ENCODE data around the gene CFL1.

Gene CFL1

DNA sequence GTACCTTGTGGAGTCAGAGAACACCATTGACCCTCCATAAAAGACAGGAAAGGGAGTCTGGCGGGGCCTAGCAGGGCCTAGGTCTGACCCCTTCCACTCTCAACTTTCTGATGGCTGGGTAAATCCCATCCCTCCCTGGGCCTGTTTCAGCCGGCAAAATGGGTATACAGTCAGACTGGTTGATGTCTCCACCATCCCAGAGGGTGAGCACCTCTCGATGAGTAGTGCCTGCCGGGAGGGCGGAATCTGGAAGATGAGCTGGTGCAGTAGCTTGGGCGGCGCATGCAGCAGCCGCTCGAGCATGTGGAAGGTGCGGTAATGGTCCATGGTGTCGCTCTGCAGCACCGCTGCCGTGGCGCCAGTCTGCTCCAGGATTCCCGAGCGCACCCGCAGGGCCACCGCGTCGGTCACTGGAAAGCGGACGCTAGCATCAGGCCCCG, 29.8 kb upstream of the CFL1 start:
- no peak for DNase-seq

DNA sequence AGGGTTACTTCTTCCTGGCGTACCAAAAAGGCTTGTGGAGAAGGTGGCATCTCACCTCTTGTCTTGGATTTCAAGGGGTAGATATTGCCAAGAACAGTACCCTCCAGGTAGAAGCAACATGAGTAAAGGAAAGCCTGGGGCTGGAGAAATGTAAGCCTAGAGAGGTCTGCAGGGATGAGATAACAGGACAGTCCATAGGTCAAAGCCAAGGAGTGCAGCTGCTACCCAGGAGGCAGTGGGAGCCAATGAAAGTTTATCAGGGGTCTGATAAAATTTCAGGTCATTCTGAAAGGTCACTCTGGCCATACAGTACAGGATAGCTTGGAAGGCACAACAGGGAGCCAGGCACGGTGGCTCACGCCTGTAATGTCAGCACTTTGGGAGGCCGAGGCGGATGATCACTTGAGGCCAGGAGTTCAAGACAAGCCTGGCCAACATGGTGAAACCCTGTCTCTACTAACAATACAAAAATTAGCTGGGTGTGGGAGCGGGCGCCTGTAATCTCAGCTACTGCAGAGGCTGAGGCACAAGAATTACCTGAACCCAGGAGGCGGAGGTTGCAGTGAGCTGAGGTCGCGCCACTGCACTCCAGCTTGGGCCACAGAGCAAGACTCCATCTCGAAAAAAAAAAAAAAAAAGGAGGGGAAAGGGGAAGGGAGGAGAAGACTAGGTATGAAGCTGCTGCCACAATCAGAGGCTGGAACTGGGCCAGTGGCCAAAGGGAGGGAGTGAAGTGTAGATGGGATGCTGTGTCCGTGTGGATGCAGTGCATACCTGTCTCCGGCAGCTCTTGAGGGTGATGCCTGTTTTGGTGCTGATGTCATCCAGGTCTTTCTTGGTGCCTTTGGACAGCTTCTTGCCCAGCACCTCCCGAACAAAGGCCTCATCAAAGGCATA, 29.1 kb upstream of the CFL1 start:
- no peak for DNase-seq

DNA sequence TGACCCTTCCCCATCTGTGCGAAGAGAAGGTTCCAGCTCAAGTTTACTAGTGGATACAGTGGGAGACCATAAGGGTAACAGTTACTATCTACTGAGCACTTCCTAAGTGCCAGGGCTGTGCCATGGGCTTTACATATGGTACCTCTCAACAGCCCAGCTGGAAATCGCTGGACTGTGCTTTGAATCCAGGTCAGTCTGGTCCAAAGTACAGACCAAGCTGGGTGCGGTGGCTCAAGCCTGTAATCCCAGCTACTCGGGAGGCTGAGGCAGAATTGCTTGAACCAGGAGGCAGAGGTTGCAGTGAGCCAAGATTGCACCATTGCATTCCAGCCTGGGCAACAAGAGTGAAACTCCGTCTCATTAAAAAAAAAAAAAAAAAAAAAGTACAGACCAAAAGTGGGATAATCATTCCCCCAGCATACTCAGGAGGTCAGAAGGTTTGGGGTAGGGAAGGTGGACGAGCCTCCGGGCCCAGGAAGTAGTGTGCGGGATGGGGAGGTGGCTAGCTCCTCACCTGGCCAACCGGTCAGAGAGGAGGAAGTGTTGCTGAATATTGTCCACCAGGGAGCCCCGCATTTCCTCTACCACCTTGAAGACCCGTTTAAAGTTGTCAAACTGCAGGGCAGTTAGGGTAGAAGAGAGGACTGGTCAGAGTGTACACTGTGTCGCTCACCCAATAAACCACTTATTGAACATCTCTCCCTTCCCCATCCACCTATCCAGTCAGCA, 28.0 kb upstream of the CFL1 start:
- DNase-seq, result no peak

DNA sequence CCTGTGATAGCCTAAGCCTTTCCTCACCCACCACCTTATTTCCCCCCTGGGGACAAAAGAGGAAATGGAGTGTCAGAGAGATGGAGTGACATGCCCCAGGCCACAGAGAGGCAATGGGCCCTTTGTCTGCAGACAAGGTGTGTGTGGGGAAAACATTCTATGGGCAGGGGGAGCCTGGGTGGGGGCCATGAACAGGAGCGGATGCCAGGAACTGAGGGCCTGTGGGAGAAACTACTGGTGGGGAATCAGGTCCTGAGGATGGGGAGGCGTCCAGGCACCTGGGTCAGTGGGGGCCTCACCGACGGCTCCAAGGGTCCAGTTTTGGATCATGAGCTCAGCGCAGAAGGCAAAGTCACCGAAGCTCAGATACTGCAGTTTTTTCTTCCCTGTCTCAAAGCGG, 27.3 kb upstream of the CFL1 start:
- DNase-seq, result no peak

DNA sequence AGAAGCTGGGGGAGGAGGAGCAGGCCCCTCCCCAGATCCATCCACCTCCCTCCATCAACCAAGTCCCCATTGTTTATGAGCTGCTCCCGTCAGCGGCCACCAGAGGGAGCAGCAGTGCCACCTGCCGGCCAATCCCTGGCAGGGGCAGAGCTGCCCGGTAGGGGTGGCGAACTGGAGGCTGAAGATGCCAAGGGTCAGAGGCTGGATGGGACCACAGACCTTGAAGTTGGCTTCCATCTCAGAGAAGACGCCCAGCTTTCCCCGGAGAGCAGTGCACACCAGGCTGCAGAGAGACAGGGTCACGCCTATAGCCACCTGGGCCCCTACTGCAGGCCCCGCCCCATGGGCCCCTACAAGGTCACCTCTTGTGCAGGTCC, 26.7 kb upstream of the CFL1 start:
- DNase-seq, result peak; percentile 57 to 64

- no peak for DNase-seq
Measured at GRCh38 chr11:65883786-65884715, 26.1 kb upstream of the CFL1 start.

GRCh38 chr11:65883058-65883761, 25.2 kb upstream of the CFL1 start:
- no peak for DNase-seq

- DNase-seq, result no peak
Measured at GRCh38 chr11:65882120-65883057, 24.4 kb upstream of the CFL1 start.

DNA sequence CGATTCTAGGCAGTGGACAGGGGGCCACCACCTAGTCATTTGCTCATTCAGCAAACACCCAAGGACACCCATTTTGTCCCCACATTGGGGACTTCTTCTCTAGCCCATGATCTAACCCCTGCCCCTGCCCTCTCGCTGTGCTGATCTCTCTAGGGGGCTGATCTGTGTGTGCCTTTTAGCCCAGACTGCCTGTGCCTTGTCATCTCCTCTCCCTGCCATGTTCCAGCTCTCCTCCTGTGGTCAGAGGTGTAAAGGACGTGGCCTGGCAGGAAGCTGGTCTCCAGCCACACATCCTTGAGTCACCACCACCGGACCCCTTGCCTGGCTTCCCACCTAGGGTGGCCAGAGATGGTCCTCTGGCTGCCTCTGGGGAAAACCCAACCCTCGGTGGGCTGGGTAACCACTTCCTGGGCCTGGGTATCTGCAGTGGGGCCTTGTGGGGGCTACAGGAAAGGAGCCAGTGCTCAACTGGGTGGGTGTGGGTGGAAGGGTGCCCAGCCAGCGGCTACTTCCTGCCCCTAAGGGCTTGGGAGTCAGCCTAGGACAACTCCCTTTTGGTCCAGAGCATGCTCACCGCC, 23.0 kb upstream of the CFL1 start:
- no peak for DNase-seq

- DNase-seq, result no peak
Measured at GRCh38 chr11:65880027-65880426, 22.0 kb upstream of the CFL1 start.

GRCh38 chr11:65879617-65880016, 21.6 kb upstream of the CFL1 start, which contains the start of gene CTSW:
TSS of gene CTSW (plus strand) at chr11:65879837. CDS start at chr11:65879855, 18 bp downstream.
- no peak for DNase-seq

- peak; percentile 88 to 92 for DNase-seq
Measured at GRCh38 chr11:65873318-65874156, 15.6 kb upstream of the CFL1 start.

- no peak for DNase-seq
Measured at GRCh38 chr11:65872586-65873317, 14.8 kb upstream of the CFL1 start, which contains the start of gene EFEMP2. TSS of gene EFEMP2 (minus strand) at chr11:65872800. CDS start at chr11:65872354, 446 bp downstream.

DNA sequence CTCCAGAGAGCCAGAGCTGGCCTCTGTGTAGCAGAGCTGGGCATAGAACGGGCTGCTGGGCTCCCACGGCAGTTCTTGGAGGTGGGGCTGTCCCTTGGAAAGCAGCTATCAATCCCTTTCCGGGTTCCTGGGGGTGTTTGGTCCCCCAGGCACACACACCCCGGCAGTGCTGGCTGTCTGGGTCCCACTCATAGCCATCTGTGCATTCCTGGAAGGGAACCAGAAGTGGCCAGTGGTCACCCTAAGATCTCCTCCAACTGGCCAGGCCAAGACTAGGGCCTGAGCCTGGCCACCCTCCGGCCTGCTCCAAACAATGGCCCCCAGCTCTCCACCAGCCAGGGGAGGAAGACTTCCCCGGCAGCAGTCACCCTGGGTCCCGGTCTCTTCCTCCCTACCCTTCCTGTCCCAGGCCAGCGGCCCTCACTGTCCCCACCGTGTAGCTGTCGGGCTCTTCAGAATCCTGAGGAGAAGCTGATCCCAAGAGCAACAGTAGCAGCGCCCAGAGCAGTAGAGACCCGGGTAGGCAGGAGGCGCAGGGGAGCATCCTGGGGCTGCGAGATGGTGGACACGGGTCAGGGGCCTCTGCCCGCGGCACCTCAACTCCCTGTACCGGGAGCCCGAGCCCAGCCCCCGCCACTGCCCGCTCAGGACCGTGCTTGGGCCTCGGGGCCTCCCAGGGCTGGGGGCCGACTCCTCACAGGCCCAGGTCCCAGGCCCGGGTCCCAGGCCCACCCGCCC, 14.0 kb upstream of the CFL1 start:
- DNase-seq, result no peak

DNA sequence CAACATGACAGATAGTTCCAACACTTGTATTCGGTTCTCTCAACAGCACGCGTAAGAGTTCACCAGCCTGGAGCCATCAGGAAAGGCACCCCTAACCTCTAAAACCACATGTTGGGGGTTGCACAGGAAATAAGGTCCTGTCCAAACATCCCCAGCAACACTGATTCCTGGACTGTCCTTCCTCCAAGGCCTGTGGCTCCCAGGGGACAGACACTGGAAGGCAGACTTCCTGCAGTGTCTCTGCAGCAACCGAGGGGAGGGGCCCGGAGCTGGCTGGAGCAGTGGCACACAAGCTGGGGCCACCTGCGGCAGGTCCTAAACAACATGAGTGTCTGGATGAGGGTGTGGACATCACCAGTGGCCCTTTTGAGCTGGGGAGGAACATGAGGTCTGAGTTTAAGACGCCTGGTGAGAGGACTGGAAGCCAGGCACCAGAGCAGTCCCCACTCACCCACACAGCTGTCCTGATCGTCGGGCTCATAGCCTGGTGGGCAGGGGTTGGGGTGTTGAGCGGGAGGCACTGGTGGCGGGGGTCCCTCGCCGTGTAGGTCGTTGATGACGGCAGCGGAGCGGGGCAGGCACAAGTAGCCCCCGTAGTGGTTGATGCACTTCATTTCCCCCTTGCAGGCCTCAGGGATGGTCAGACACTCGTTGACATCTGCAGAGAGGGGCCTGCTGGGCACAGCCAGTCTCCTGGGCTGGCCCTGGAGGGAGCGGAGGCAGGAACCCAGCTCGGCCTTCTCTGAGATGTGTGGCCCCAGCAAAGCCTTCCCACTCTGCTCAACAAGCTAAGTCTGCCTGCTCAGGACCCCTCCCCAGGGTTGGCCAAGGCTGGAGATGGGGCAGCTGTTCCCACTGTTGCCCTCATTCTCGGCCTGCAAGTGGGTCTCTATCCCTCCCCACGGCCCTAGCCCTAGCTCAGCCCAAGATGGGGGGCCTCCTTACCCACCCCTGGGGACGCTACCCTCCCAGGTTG, 13.0 kb upstream of the CFL1 start:
- DNase-seq, result peak in 1 of 2 experiments; percentile 45

- no peak for DNase-seq
Measured at GRCh38 chr11:65870307-65870658, 12.3 kb upstream of the CFL1 start.

Measured in SHP77 (cell line).